ENCODE measurements around the gene MRM3.
"Not testable (repeated sequence)": the region's sequence is repeated elsewhere in the genome, so short reads cannot be mapped to it uniquely, and the experiment has no call there.

The MRM3 gene, protein sequence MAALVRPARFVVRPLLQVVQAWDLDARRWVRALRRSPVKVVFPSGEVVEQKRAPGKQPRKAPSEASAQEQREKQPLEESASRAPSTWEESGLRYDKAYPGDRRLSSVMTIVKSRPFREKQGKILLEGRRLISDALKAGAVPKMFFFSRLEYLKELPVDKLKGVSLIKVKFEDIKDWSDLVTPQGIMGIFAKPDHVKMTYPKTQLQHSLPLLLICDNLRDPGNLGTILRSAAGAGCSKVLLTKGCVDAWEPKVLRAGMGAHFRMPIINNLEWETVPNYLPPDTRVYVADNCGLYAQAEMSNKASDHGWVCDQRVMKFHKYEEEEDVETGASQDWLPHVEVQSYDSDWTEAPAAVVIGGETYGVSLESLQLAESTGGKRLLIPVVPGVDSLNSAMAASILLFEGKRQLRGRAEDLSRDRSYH

DNA sequence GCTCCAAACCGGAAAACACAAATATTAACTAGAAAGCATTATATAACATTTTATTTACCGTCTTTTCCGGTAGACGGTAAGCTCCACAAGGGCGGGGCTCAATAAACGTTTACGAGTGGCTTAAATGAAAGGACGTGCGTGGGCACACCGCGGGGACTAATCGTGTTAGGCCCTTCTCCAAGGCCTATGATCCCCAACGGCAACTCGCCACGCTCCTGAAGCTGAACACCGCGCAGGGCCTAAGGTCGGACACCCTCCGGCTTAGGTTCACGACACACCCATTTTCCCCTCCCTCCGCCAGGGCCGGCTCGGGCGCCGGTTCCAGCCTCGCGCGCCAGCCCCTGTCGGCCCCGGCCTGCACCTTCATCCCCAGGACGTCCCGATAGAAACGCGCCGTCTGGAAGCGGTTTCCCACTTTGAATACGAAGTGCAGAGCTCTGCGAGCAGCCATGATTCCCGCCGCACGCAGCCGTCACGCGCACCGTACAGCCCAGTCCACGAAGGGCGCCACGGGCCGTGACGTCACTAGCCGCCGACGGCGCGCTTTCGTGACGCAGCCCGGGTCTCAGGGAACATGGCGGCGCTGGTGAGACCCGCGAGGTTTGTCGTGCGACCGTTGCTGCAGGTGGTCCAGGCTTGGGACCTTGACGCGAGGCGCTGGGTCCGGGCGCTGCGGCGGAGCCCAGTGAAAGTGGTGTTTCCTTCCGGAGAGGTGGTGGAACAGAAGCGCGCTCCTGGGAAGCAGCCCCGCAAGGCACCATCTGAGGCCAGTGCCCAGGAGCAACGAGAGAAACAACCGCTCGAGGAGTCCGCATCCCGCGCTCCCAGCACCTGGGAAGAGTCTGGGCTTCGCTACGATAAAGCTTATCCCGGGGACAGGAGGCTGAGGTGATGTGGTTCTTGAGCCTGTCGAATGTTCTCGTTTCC lies at the start of gene MRM3, which contains the start of gene GLOD4:
Gene MRM3 (plus strand): TSS at position 549 of the 927 bp plus-strand sequence. CDS start 26 bp downstream, at position 575.
Gene GLOD4 (minus strand): TSS at position 476 of the 927 bp plus-strand sequence. CDS start 25 bp downstream, at position 451.
- DNase-seq (ENCODE audit: low read depth), result peak; percentile 89

DNA sequence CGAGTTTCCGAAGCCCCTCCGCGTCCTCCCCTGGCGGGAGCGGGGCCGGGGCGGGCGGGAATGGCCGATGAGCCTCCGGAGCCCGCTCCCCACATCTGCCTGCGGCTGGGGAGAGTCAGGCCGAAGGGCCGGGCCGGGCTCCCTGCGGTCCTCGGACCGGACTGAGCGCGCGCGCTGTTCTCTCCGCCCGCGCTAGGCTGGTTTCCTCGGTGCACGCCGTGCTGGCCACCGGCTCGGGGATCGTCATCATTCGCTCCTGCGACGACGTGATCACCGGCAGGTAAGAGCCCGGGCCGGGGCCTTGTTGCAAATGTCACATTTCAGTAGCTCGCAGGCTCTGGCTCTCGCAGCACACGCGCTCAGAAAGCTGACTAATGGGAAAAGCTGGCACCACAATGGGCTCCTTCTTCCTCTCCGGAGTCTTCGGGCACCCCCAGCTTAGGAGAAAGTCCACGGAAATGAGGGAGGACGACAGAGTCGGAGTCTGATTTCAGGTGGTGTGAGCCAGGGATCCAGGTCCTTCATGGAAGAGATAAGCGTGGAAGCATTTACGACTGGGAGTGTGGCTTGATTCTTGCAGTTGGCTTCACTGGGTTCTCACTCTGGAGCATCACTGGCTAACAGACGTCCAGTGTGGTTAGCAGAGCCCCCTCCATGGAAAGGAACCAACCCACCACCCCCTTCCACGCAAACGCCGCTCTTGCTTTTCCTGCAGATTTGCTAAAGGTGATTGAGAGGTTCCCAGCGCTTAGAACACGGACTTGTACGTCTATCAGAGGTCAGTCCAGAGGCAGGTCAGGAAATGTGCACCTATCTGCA lies 49.0 kb upstream of the MRM3 start:
- no peak for DNase-seq (ENCODE audit: low read depth)

DNA sequence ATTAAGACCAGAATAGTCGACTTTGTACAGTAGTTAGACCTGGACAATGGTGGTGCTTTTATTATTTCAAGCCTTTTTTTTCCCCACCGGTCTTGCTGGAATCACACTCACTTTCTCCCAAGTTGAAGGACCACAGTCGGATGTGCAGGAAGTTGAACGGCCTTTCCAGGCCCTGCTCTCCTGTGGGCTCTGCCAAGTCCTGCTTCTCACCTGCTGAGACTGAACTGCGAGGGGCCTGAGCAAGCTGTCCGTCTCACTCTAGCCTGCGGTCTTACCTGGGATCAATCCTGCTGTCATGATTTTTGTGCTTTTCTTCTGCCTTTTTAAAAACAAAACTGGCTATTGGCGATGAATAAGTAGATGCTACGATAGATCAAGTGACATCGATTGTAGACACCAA lies 48.4 kb upstream of the MRM3 start:
- no peak for DNase-seq (ENCODE audit: low read depth)

DNA sequence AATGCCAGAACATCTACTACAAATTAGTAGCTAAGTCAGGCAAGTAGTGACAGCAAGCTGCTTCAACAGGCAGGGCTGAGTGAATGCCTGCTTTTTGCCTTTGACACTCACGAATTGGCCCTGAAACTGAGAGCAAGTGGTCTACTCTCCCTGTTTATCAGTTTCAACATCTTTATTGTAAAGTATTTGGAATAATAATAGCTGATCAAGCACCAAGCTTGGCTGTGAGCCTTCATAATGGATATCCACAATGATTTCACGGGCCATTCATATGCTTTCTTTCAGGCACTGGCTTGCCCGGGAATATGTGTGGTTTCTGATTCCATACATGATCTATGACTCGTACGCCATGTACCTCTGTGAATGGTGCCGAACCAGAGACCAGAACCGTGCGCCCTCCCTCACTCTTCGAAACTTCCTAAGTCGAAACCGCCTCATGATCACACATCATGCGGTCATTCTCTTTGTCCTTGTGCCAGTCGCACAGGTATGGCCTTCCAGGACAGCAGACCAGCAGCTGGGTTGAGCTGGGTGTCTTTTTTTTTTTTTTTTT lies 44.5 kb upstream of the MRM3 start:
- no peak for DNase-seq (ENCODE audit: low read depth)

DNA sequence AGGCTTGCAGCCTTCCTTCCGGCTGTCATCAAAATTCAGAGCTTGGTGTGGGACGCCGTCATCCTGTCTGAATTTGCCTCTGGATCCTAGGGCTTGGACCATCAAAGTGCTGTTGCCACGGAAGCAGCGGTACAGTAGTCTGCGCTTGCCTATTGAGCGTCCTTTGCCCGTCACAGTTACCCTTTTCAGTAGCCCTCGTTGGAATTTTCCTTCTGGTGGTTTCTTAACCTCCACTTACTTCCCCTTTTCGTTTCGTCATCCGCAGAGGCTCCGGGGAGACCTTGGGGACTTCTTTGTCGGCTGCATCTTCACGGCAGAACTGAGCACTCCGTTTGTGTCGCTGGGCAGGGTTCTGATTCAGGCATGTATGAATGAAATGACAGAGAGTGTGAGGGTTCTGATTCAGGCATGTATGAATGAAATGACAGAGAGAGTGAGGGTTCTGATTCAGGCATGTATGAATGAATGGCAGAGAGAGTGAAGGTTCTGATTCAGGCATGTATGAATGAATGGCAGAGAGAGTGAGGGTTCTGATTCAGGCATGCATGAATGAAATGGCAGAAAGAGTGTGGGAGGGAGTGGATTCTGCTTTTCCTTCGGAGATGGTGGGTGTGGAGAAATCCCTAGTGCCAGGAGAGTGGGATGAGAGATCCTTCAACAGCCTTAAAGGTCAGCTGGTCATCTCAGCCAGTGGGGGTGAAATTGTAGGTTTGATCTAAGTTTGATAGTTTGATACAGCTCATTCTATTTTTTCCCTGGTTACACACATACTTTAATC lies 41.7 kb upstream of the MRM3 start:
- no peak for DNase-seq (ENCODE audit: low read depth)

DNA sequence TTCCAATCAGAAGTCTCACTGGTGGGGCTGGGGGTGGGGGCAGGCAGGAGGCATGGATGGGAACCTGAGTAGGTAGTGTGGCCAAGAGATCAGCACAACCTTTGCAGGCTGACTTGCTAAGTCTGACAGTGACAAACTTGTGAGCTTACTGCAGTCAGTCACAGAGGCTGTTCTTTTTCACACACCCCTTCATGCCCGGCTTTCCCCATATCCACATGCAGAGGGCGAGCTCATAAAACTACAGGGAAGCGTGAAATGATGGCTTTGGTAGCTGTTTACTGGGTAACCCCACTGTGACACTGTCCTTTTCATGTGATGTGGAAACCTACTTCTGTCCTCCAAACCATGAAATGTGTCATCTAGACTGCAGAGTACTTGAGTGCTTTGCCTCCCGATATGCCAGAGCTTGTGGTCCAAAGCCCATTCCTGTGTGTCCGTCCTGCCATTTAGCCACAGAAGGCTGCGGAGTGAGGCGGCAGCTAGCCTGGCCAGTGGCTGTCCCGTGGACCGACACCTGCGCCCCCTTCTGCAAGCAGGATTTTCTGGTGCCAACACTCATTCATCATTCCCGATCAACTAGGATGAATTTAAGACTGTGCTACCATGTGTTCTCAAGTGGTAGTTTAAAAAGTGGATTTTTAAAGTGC lies 39.9 kb upstream of the MRM3 start:
- DNase-seq (ENCODE audit: low read depth), result no peak

DNA sequence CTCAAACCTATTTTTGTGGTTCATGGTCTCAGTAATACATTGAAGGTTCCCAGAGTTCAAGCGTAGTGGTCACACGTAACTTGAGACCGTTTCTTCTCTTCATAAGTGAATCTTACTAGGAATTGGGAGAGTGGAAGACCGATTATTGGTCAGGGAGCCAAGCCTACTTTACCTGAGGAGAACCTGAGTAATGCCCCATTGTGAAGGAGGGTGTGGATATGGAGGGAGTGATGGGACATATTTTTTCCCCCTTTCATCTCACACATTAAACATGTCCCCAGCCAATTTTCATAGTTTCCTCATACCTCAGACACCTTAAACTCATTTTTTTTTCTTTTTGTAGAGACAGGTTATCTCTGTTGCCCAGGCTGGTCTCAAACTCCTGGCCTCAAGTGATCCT lies 39.0 kb upstream of the MRM3 start:
- no peak for DNase-seq (ENCODE audit: low read depth)

DNA sequence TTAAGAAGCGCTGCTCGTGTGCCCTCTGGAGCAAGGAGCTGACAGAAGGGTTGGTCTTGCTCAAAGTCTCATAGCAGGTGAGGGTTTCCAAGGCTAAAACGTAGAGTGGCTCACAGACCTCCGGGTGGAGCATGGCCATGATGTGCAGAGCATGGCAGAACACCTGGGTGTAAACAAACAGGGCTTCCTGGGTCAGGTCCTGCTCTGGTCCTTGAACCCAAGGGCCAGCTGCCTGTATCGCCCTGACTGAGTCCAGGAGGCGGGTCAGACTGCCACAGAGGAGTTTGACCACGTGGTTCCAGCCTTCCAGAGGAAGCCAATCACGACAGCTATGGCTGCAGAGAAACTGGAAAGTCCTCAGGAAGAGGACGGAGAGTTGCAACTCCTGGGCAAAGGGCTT lies 37.2 kb upstream of the MRM3 start:
- DNase-seq (ENCODE audit: low read depth), result no peak

DNA sequence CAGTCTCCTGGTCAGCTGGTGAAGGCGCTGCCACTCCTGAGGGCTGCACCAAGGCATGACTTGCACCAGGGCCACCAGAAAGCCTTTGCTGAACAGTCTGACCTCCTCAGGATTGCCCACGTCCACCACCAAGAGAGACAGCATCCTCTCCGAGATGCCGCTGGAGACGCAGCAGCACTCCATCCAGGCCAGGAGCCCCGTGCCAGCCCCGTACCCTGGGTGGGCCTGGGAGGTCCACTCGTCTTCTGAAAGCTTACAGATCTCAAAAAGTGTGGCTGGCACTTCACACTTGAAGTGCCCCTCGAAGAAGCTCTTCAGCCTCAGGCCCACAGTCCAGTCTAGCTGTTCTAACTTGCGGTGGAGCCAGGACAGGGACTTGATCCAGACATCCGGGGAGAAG lies 36.7 kb upstream of the MRM3 start:
- DNase-seq (ENCODE audit: low read depth), result no peak

DNA sequence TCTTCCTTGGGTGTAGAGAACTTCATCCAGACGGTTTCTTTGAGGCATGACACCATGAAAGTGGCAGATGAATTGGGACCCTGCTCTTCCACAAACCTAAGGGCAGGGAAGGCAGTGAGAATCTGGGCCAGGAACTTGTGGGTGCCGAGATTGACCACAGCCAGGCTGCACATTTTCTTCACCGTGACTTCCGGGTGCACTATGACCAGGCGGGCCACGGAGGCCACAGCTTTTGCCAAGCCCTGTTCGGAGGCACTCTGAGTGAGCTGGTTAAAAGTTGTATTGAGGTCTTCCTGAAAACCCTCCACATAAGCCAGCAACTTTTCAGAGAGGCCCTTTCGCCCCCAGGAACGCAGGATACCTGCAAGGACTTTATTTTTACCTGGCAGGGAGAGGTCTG lies 36.0 kb upstream of the MRM3 start:
- no peak for DNase-seq (ENCODE audit: low read depth)

DNA sequence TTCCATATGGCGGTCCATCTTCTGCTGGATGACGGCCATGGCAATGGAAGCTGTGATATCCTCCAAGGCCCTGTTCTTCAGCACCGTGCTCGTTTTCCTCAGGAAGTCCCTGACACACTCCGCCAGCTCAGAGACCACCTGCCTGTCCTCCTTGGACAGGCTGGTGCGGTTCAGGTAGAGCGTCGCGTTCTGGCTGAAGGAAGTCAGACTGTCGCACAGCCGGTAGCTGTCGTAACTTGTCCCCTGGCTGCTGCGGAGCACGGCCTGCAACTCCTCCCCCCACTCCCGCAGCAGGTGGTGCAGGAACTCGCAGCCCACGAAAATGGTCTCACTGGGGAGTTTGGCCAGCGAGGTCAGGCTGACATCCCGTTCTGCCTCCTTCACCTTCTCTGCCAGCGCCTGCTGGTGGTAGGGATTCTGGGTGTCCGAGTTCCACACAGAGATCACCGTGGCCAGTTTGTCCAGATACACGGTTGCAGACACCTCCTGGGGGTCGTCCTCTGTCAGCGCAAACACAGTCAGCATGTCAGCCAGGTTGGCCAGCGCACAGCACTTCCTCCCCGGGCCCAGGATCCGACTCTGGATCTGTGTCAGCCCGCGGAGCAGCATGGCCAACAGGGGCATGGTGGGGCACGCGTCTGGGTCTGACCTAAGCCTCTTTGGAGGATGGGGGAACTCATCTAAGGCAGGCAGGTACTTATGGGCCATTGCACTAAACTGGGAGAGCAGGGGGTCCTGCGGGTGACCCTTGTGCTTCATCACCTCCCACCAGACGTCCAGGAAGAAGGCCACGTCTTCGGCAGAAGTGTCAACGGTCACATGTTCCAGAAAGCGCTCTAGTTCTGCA lies 35.1 kb upstream of the MRM3 start:
- no peak for DNase-seq (ENCODE audit: low read depth)

DNA sequence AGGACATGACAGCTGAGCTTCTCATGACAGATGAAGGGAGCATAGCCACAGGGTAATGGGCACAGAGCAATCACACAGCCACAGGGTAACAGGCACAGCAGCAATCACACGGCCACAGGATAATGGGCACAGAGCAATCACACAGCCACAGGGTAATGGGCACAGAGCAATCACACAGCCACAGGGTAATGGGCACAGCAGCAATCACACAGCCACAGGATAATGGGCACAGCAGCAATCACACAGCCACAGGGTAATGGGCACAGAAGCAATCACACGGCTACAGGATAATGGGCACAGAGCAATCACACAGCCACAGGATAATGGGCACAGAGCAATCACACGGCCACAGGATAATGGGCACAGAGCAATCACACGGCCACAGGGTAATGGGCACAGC lies 33.5 kb upstream of the MRM3 start:
- DNase-seq (ENCODE audit: low read depth), result not testable (repeated sequence)

DNA sequence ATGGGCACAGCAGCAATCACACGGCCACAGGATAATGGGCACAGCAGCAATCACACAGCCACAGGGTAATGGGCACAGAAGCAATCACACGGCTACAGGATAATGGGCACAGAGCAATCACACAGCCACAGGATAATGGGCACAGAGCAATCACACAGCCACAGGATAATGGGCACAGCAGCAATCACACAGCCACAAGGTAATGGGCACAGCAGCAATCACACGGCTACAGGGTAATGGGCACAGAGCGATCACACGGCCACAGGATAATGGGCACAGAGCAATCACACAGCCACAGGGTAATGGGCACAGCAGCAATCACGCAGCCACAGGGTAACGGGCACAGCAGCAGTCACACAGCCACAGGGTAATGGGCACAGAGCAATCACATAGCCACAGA lies 32.8 kb upstream of the MRM3 start:
- not testable (repeated sequence) for DNase-seq (ENCODE audit: low read depth)

DNA sequence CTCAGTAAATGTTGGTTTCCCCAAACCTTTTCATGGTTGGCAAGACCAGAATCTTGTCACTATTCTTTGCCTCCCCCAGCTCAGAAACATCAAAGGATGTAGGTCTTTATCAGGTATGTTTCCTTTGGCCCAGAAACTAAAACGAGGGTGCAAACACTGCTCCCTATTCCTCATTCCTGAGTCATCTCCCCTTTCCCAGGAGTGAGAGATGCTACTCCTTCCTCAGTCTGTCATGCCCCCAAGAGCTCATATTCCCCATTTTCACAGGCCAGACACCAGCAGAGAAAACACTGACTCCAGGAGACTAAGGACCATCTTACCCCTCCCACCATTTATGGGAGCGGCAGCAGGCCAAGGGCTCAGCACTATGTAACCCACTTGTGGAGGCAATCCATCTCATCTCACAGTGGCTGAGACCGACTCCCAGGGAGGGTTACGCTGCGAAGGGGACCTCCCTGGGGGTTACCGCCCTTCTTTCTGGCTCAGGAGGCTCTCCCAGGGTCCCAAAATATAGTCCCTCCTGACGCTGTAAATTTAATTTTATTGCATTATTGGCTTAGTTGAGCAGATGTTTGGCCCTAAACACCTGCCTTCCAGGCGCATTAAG lies 31.6 kb upstream of the MRM3 start:
- no peak for DNase-seq (ENCODE audit: low read depth)

DNA sequence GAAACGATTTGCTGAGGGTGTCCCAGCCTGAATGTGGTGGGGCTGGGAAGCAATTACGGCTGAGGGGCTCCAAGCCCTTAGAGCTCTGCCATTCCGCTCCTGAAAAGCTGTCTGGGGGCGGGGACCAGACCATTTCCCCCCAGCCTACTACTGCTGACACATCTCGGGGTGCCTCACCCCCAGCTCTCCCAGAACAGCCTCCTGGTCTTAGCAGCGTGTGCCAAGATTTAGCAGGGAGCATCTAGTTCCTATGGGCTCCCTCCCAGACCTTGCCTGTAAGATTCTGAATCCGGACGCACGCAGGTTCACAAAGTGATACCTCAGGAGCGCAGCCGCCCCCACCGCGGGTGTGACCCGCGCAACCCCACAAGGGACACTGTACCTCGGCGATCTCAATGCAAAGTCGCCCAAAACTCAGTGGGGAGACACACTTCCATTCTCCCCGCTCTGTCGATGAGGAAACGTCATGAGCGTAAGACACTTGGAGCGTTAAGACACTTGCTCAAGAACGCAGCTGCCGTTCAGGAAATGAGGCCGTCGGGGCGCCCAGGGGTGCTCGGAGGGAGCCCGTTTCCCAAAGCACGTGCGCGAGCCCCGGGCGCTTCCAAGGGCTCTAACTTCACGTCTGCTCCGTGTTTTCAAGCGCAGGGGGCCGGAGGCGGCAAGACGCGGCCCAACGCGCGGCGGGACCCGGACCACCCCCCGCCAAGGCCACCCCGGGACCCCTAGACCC lies 30.7 kb upstream of the MRM3 start:
- DNase-seq (ENCODE audit: low read depth), result peak; percentile 31

DNA sequence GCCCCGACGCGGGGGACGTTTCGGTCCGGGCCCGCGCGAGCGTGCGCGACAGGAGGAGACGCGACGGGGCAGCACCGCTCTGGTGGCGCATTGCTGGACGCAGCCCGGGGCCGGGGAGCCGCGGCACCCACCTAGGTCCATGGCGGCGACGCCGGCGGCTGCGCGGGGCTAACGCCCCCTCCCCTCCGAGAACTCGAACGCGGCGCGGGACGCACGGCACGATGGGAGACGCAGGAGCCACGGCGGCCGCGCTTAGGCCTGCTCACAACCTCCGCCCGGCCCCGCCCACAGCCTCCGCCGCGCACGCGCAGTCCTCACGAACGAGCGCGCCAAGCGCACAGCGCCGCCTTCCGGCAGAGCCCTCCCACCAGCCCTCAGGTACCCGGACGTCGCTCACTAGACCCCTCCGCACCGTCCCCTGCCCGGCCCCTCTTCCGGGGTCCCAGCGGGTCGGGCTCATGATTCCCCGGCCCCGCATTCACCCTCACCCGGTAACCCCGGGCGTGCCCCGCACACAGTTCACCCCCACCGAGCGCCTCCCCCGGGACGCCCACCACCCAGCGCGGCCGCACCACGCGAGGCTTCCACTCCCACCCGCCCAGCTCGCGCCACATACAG lies 30.0 kb upstream of the MRM3 start, which contains the start of gene GEMIN4:
Gene GEMIN4 (minus strand): TSS at position 263 of the 618 bp plus-strand sequence. CDS start 122 bp downstream, at position 141.
- DNase-seq (ENCODE audit: low read depth), result peak; percentile 86

DNA sequence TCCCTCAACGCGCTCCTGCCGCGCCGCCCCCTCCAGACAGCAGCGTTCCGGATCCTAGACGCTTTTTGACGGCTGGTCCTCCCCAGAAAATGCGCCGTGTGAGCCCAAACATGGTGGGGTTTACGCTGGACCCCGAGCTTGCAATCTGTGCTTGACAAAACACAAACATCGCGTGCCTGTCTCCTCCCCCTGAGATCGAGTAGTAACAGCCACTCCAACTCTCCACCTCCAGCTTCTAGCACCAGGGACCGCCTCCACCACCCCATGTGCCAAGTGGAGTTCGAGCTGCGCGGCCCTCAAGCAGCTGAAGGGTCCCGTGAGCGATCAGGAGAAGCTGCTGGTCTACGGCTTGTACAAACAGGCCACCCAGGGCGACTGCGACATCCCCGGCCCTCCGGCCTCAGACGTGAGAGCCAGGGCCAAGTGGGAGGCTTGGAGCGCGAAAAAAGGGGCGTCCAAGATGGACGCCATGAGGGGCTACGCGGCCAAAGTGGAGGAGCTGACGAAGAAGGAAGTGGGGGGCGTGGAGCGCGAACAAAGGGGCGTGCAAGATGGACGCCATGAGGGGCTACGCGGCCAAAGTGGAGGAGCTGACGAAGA lies 29.4 kb upstream of the MRM3 start:
- DNase-seq (ENCODE audit: low read depth), result no peak

Measured in T-helper 22 cell (primary cell).